HG03097 (cell line): ENCODE results near the gene INSIG2.

ENCODE experiments used
- ATAC-seq: cut with Tn5 transposase; IDR thresholded peaks from one replicate; pipeline ENCODE4 v1.9.1; 2021; ENCODE audit not compliant: unreplicated experiment, low FRiP score

INSIG2 gene

DNA sequence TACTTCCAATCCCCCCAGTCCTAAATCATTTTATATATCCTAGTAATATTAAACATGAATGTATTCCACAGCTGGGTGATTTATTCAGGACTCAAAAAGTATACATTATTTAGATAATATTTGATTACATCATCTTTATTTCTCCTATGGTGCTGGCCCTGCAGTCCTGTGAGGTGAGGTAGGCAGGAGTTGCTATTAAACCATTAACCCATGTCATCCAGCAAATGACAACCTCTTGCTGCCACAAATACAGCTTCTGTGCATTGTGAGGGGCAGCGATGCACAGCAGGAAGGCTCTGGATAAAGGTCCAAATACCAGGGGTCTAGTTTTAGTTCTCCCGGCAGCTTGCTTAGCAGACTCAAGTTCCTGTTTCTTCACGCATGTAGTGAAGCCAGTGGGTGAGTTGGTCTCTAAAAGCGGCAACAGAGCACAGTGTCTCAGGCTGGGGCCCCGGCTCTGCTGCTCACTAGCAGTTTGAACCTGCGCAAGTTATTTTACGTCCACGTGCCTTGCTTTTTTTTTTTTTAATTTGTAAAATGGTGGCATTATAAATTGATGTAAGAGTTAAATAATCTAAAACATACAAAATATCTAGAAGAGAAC, 36.1 kb downstream of the INSIG2 start:
- ATAC-seq, result peak; percentile 31

DNA sequence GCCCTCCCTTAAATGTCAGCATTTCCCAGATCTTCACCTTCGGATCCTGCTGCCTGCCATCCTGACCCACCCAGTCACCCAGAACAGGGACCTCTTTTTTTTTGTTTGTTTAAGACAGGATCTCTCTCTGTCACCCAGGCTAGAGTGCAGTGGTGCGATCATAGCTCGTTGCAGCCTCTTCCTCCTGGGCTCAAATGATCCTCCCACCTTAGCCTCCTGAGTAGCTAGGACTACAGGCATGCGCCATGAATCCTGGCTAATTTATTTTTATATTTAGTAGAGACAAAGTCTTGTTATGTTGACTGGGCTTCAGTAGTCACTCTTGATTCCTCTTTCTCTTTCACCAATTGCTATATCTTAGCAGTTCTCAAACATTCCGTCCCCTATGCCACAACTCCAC, 39.0 kb downstream of the INSIG2 start:
- ATAC-seq, result no peak

DNA sequence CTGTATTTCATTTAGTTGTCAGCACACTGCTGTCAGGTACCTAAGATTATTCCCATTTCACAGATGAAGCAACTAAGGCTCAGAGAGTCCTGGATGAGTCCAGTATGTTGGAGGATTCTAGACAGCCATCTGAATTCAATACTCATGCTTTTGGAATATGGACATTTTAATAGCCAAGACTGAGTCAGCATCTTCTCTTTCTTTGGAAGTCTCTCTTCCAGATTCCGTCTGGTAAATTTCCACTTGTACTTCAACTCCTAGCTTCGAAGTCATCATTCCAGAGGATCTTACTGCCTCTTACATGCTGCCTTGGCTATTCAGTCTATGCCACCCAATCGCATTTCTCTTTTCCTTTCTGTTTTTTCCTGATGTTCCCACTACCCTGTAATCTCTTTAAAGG, 40.6 kb downstream of the INSIG2 start:
- no peak for ATAC-seq

DNA sequence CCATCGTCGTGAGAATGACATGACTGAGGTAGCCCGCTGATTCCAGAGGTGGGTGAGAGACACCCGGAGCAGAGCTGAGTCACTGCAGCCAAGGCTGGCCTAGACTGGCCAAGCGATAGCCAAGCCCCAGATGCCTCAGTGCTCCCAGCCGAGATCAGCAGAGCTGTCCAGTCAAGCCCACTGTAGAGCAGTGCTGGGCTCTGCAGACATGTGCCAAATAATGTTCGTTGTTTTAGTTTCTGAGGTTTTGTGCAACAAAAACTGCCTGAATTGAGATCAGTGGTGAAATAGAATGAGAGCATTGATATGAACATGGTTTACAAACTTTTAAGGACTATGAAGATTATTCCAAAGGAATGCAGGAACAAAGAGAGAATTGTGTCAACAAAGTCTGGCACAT, 42.1 kb downstream of the INSIG2 start:
- ATAC-seq, result no peak

DNA sequence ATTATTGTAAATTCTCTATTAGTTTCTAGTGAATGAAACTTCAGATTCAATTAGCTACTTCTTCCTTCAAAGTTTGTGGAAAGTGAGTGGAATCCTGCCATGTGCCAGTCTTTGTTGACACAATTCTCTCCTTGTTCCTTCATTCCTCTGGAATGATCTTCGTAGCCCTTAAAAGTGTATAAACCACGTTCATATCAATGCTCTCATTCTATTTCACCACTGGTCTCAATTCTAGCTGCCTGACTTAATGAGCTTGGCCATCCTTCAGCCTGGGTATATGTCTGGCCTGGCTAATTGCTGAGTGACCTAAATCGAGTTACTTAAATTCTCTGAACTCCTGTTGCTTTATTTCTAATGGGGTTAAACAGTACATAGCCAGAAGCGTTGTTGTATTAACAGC, 43.5 kb downstream of the INSIG2 start:
- ATAC-seq, result no peak

DNA sequence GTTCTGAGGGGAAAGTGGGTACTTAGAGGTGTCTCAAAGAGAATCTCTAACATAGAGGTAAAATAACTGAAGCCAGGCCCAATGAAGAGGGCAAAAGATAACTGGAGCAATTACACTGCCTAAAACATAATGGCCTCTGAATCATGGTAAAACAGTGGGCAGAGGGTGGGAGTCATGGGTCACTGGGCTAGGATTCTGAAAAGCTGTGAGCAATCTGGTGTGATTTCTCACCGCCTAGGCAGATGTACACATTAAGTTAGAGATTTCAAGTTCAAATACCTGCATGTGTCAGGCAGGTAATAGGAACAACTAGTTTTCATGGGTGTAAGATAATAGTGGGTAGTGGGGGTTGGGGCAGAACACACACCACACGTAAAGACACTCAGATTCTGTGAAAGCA, 45.6 kb downstream of the INSIG2 start:
- ATAC-seq, result no peak

DNA sequence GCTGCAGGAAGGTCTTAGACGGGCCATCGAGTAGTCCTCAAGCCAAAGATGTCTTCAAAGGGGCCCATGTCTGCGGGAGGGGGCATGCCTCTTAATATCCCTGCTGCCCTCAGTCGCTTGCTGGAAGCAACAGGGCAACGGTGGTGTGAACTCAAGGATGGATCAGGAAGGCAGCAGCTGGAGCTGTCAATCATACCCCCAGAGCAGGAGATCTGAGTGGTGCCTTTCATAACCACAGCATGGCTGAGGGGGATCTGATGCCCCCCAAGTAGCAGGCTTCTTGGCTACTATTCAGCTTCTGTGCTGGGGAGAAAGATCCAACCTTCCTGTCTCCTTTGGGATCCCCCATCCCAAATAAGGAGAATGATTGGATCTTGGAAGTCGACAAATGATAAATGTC, 46.4 kb downstream of the INSIG2 start:
- ATAC-seq, result no peak

DNA sequence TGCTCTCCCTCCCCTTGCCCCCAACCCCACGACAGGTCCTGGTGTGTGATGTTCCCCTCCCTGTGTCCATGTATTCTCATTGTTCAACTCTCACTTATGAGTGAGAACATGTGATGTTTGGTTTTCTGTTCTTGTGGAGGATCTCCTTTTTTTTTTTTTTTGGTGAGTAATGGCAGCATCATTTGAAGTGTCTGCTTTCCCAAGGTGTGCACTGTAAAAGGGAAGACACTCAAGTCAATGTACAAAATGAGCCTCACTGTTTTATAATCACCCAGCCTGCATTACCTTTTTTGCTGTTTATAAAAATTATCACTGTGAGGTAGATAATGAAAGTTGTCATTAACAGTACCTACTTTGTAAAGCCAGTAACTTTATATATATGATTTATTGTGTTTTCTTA, 56.9 kb downstream of the INSIG2 start:
- no peak for ATAC-seq

DNA sequence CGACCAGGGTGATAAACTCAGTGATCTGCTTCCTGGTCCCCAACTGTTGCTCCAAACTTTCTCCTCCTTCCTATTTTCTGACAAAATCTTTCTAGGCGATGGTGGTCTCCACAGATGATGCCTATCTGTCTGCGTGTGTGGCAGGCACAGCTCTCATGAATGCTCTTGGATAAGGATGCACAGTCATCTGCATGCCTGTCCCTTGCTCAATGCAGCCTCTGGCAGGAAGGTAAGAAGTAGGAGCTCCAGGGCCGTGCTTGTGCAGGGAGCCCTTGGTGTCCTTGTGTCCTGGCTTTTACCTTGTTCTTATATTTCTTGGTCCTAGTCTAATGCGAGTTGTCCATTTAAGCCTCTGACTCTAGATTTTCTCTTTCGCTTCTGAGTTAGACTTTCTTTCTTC, 57.5 kb downstream of the INSIG2 start:
- ATAC-seq, result no peak

DNA sequence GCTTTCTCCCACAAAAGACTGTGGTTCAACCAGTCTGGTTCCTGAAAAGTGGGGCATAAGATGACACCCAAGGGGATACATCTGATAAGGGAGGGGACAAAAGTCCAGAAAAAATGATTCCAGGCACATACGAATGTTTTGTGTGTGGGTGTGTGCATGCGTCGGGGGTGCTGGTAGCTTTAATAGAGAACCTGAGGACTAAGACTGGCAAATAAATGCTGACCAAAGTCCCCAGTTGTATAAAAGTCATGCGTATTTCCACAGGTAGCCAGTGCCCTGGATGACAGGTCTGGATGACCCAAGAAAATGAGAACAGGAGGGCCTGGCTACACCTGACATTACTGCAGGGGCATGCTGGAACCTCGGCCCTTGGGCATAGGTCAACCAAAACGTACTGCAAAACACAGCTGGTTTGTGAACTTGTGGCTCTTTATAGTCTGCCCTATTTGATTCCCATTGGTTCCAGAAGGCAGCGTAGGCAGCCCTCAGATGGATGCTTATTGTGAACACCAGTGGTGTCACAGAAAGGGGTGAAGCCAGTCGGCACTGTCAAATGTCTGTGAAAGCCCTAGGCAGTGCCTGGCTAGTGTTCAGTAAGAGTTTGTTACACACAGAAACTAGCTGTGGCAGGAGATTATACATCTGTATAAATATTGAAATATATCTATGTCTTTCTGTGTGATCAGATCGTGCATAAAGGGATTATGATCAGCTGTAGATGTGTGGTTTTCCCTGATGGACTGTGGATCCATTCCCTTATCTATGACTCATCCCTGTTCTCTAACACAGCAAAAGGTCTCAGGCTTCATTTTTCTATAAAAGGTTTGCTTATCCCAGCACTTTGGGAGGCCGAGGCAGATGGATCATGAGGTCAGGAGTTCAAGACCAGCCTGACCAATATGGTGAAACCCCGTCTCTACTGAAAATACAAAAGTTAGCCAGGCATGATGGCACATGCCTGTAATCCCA, 58.3 kb downstream of the INSIG2 start:
- no peak for ATAC-seq

DNA sequence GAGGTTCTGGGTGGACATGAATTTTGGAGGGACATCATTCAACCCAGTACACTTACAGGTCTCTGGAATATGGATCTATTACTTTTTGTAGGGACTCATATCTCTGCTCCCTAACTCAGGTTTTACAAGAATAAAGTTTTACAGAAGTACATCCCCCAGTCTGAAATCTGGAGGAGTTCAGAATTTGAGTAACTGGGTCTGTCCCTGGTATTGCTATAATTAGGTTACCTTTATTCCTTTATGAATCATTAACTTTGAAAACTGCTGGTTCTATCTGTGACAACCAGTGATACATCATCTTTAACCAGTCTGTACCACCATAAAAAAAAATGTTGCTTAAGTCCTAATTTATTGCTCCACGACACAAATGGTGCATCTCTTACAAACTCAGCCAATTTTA, 59.9 kb downstream of the INSIG2 start:
- ATAC-seq, result no peak

DNA sequence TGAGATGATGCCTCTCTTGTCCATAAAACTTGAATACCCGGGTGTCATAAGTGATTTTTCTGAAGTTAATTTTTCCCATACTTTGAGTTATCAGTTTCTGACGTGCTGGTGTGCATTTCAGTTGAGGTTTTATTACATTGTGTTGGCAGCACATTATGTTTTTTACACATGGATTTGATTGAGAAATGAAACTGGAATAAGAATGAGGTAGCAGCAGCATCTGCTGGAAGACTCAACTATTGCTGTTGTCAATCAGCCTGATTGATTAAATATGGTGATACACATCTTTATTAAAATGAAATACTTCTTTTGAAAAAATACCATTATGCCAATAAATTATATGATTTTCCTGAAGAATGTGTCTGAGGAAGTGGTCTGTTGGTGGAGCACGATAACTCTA, 60.5 kb downstream of the INSIG2 start:
- ATAC-seq, result no peak

DNA sequence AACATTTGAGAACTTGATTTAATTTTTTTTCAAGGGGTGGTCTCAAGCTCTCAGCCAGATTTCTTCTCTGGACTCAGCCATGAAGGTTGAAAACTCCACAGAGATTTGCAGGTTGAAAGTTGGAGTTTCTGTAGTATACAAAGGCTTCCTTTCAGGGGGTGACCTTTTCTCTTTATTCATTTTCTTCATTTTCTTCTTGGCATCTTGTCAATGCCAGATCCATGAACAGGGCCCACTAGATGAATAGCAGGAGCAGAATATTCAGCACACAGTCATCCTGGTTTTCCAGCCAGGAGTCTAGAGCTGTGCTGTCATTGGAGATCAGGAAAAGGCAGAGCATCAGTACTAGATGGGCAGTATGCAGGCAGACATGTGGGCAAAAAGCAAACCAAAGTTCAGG, 62.0 kb downstream of the INSIG2 start:
- ATAC-seq, result no peak

DNA sequence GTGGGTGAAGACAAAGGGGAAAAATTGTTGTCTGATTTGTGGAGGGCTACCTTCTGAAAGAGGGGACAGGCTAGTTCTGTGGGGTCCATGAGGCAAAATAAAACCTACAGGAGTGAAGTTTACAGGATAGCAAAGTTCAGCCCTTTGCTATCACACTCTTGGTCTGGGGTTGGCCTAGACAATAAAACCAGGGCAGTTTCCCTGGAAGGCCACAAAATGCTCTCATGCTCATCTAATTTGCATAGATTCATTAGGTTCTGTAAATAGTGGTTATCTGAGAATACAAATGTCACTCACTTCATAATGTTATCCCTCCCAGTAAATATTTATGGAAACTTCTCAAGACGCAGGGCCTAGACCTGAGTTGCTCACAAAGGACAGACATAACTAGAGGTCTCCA, 63.6 kb downstream of the INSIG2 start:
- no peak for ATAC-seq

DNA sequence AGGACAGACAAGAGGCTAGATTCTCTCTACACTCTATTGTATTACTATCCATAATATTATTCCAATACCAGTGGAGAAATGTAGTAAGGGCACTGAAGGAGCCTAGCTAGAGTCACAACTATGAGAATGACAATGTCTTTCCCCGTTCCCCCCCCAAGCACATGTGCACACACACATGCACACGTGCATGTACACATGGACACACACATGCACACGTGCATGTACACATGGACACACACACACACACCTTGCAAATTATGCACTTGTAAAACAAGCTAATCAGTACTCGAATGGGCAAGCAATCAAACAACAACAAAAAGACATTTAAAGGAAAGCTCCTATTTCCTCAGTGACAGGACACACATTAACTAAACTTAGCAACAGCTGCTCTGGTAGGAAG, 65.2 kb downstream of the INSIG2 start:
- no peak for ATAC-seq

DNA sequence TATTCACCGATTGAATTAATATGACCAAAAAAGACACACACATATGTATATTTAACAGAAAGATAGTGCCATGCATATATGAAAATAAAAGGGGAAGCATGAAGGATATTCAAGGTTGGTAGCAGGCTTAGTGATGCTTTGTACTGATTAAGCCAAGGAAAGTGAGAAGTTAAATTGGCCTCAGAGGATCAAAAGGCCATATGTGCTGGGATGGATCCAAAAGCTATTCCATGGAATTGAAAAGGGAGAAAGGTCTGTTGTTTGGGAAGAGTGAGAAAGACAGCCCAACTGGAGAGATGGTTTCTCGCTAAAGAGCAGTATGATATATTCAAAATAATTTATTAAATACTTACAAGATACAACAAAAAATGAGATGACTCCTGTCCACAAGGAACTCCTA, 65.9 kb downstream of the INSIG2 start:
- ATAC-seq, result no peak
